Ramos (cell line): ENCODE results near the gene NCAM1.

Experiments used
- in situ Hi-C: fragments of 300-500 bp; cut with MboI; formaldehyde crosslinking; loops from one replicate; pipeline ENCODE4 v1.14.3; 2022; ENCODE audit warnings: low sequenced_read_pairs; ENCODE audit not compliant: unreplicated experiment

Gene NCAM1

DNA sequence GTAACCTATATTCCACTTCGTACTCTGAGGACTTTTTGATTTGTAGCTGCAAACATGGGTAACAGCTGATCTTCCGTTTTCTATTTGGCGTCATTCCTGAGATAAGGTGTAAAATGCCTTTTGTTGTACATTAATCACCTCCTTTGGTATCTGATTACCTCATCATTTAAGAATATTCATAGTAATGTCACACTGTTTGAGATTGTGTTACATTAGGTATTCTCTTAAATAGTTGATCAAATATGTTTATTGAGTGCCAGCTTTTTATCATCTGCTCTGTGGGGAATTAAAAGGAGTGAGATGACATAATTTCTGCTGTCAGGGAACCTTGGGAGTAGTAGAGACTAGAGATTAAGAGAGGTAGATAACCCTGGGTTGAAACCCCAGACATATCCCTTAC, 5.9 kb downstream of the NCAM1 start:
- in situ Hi-C loops, result no loop called here

DNA sequence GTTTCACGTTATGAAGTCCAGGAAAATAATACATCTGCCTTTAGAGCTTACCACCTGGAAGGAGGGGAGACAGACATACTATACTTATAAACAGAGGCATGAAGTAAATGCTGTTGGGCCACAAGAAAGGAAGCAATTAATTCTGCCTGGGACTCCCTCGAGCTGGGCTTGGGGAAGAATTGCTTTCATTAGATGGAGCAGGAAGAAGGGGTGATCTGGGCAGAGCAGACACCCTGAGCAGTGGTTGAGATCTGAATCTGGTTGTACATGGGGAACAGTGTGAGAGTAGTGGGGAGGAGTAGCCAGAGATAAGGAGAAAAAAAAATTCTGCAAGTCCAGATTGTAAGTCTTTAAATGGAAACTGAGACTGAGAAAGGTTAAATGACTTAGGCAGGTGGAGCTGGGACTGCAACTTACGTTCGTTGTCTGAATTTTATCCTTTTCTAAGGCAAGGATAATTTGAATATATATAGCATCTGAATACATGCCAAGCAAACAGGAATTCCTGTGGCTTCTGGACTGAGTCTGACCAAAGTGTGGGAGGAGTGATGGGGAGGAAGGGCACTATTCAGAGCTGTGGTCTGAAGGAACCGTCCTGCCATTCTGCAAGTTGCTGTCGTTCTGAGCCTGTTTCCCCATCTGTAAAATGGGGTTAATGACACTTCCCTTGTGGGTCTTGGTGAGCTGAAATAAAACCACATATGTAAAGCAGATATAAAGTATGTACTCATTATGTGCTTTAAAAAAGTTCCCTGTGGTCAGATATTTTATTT, 7.9 kb downstream of the NCAM1 start:
- in situ Hi-C loops, result no loop called here

DNA sequence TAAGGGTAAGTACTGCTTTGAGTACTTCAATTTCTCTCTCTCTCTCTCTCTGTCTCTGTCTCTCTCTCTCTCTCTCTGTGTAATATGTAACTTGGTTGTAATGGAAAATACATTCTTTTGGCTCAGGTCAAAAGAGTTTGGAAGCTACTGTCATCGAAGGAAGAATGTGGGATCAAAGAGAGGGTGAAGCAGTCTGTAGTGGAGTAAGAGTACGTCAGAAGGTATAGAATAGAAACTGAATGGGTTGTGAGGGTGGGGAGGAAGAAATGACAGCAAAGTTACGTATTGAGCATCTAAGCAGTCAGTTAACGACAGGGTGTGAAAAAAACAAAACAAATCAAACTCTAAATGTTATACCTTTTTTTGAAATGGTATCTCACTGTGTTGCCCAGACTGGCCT, 10.0 kb downstream of the NCAM1 start:
- in situ Hi-C loops, result no loop called here

- in situ Hi-C loops, result no loop called here
These were observed 10.6 kb downstream of the NCAM1 start for GRCh38 chr11:112971827-112972226.

- in situ Hi-C loops, result no loop called here
These were observed 11.4 kb downstream of the NCAM1 start for GRCh38 chr11:112972399-112973145.

GRCh38 chr11:112975051-112975450, 13.8 kb downstream of the NCAM1 start:
- in situ Hi-C loops, result no loop called here

GRCh38 chr11:112975493-112975892, 14.3 kb downstream of the NCAM1 start:
- in situ Hi-C loops, result no loop called here

DNA sequence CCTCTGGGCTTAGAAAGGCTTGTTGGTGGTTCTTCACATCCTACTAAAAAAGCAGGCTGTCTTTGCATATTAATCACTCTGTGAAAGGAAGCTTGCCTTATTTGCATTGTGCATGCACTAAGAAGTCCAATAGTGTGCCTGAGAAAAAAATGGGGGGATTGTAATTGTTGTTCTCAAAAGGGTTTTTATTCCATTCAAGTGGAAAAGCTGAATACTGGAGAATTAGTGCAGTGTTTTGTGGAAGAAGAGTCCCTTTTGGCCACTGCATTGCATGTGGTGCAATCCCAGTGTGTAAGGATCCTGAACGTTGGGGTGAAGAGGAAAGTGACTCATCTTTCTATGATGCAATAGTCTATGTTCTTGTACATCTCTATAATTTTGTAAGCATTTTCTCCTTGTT, 16.5 kb downstream of the NCAM1 start:
- in situ Hi-C loops, result no loop called here

- in situ Hi-C loops, result no loop called here
These were observed 22.7 kb downstream of the NCAM1 start for GRCh38 chr11:112983887-112984286.

GRCh38 chr11:112989198-112989597, 28.0 kb downstream of the NCAM1 start:
- in situ Hi-C loops, result no loop called here

GRCh38 chr11:112993808-112994207, 32.6 kb downstream of the NCAM1 start:
- in situ Hi-C loops, result no loop called here

DNA sequence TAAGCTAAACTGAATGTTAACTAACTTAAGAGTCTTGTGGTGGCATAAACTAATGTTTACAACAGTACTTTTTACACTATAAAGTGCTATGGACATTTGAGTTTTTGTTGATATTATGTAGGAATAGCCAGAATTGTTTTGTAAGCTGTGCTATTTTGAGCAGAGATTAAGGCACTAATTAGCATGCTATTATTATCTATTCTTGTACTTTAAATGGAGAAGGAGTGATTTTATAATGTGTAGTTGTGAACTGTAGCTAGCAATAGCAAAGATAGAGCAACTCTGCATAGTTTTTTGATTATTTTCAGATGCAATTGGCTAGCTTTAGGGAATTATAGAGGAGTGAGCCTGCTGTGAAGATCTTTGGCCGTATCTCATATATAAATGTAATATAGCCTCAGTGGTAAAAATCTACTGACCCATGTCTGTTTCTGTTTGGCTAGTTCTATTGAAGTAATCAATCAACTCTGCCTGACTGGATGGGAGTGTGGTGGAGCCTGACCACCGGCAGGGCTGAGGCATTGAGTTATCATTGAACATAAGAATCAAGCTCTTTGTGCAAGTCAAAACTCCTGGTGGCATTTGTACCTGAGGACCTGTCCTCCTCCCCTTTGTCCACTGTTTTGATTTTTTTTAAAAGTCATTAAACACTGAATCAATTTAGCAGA, 34.3 kb downstream of the NCAM1 start:
- in situ Hi-C loops, result no loop called here

DNA sequence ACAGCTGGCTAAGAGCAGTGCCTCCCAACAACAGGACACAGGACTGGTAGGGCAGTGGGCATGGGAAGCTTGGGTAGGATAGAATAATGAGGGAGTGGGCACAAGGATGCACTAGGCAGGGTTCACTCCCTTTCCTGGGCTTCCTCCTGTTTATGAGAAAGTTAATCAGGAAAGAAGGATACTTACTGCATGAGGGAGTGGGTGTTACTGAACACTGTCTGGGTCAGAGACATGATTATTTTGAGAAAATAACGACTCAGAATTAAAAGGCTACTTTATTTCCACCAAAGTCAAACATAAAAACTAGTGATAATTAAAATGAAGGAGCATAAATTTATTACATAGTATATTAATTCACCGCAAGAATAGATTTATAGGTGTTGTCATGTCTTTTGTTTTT, 35.8 kb downstream of the NCAM1 start:
- in situ Hi-C loops, result no loop called here

GRCh38 chr11:112997857-112998466, 36.7 kb downstream of the NCAM1 start:
- in situ Hi-C loops, result no loop called here

GRCh38 chr11:112999520-112999919, 38.3 kb downstream of the NCAM1 start:
- in situ Hi-C loops, result no loop called here

- in situ Hi-C loops, result no loop called here
These were observed 40.5 kb downstream of the NCAM1 start for GRCh38 chr11:113001709-113002108.

GRCh38 chr11:113006896-113007445, 45.8 kb downstream of the NCAM1 start:
- in situ Hi-C loops, result no loop called here

DNA sequence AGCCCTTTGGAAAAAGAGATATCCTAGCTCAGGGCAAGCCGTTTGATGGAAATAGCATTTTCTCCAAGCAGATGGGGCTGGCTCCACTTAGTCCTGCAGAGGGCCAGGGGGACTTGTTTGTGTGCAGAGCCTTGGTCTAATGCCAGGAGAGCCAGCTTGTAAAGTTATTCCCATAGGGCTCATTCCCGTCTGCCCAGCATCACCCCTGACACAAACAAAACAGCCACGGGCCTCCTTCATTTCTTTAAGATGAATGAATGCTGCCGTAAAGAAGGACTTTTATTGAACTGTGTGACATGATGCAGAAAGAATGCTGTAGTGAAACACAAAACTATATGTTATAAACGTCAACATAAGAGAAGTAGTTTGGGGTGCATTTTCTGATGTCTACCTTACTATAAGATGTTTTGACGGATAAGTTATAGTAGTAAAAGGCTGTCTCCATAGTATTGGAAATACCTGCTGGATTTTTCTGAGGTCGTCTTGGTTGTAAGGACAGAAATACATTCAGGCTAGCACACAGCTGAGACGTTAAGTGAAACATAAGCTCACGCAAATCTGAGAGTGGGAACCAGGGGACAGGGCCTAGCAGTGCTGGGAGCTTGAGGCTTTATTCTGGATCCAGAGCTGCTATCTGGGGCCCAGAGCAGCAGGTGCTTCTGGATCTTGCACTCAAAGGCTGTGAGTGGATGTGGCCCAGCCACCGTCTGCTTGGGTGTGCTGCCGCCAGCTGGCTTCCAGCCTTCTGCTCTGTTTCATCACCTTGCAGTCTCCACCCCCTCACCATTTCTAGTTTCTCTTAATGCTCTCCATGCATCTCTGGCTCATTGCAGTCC, 53.3 kb downstream of the NCAM1 start:
- in situ Hi-C loops, result no loop called here

GRCh38 chr11:113015098-113015455, 53.9 kb downstream of the NCAM1 start:
- in situ Hi-C loops, result no loop called here

GRCh38 chr11:113016905-113017304, 55.7 kb downstream of the NCAM1 start:
- in situ Hi-C loops, result no loop called here
